22Rv1 (cell line): ENCODE data around the gene CNTNAP2.

Experiments used
- CTCF ChIP-seq: fragments of 450-650 bp; IDR thresholded peaks from 2 replicates; pipeline ENCODE4 v1.5.1; 2017; ENCODE audit warnings: mild to moderate bottlenecking
- ZFX ChIP-seq: fragments of 450-650 bp; IDR thresholded peaks from 2 replicates; pipeline ENCODE4 v1.6.1; 2017; ENCODE audit warnings: antibody characterized with exemption, borderline replicate concordance

DNA sequence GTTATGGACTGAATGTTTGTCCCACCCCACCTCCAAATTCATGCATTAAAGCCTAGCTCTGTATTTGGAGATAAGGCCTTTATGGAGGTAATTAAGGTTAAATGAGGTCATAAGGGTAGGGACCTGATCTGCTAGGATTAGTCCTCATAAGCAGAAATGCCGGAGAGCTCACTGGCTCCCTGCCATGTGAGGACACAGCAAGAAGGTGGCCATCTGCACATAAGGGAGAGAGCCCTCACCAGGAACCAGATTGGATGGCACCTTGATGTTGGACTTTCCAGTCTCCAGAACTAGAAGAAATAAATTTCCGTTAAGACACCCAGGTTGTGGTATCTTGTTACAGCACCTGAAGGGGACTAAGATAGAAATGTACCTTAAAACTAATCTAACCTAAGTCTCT is 1657.9 kb downstream of the CNTNAP2 start:
- no peak for TF ChIP-seq CTCF
- TF ChIP-seq ZFX: no peak
